VCaP (cell line): Measurements from ENCODE around the gene SLC16A6.
"Not testable (repeated sequence)": the region's sequence is repeated elsewhere in the genome, so short reads cannot be mapped to it uniquely, and the experiment has no call there.

ENCODE experiments used
- H3K27ac ChIP-seq: fragments of 450-650 bp; 2 replicates; pipeline ENCODE4 v1.5.1; 2017
- CTCF ChIP-seq: fragments of 450-650 bp; conservative IDR thresholded peaks from 2 replicates; pipeline ENCODE4 v1.5.1; 2017; ENCODE audit warnings: mild to moderate bottlenecking, moderate library complexity

SLC16A6 gene

GRCh38 chr17:68231541-68231940 lies 59.4 kb downstream of the SLC16A6 start:
- H3K27ac ChIP-seq = no peak overlapping the region
- TF ChIP-seq CTCF = no peak

- H3K27ac ChIP-seq = not testable (repeated sequence)
Measured at GRCh38 chr17:68231131-68231530, 59.8 kb downstream of the SLC16A6 start.

GRCh38 chr17:68229619-68230018 lies 61.3 kb downstream of the SLC16A6 start:
- TF ChIP-seq CTCF = no peak
- H3K27ac ChIP-seq = no peak overlapping the region

GRCh38 chr17:68228817-68229570 lies 61.9 kb downstream of the SLC16A6 start:
- no peak overlapping the region for H3K27ac ChIP-seq
- no peak for TF ChIP-seq CTCF

- not testable (repeated sequence) for H3K27ac ChIP-seq
Measured at GRCh38 chr17:68228039-68228680, 62.8 kb downstream of the SLC16A6 start.

GRCh38 chr17:68225055-68225454 lies 65.9 kb downstream of the SLC16A6 start:
- not testable (repeated sequence) for H3K27ac ChIP-seq

- TF ChIP-seq CTCF = no peak
- H3K27ac ChIP-seq = no peak overlapping the region
Measured at GRCh38 chr17:68222606-68223005, 68.3 kb downstream of the SLC16A6 start.

- no peak for TF ChIP-seq CTCF
- H3K27ac ChIP-seq = no peak overlapping the region
Measured at GRCh38 chr17:68221786-68222185, 69.1 kb downstream of the SLC16A6 start.

GRCh38 chr17:68220786-68221185 lies 70.1 kb downstream of the SLC16A6 start:
- H3K27ac ChIP-seq = not testable (repeated sequence)

GRCh38 chr17:68220186-68220585 lies 70.7 kb downstream of the SLC16A6 start:
- not testable (repeated sequence) for H3K27ac ChIP-seq

- H3K27ac ChIP-seq = not testable (repeated sequence)
Measured at GRCh38 chr17:68219429-68219828, 71.5 kb downstream of the SLC16A6 start.
